ENCODE results near the gene BRCC3.

DNA sequence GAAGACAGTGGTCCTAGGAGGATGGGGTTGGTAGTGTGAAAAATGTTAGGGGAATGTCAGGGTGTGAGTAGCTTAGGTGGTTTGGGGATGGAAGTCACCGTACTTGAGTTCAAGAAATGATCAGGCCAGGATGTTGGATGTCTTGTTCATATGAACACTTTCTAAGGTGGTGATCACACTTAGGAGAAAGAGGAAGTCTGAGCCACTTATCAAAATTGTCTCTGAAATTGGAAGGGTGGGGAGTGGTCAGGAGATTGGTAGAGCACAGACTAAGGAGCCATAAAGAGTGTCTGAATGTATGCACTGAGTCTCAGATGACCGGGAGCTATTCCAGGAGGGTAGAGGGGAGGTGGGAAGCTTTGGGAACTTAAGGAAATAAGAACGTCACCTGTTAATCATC, 17.7 kb upstream of the BRCC3 start:
- TF ChIP-seq CTCF (IDR thresholded peaks at IDR 0.05; ENCODE audit: low read depth, low read length, missing input control) (no peak), REST (IDR thresholded peaks at IDR 0.05) (no peak), GABPA (IDR thresholded peaks at IDR 0.05 in 1 of 2, conservative IDR thresholded peaks at IDR 0.05 in 1 of 2) (no peak), RAD21 (IDR thresholded peaks at IDR 0.05) (no peak), MAX (IDR thresholded peaks at IDR 0.05) (no peak), RXRA (IDR thresholded peaks at IDR 0.05) (no peak), YY1 (IDR thresholded peaks at IDR 0.05) (no peak), HNF4A (conservative IDR thresholded peaks at IDR 0.05) (no peak), ATF3 (IDR thresholded peaks at IDR 0.05) (no peak)
- TF ChIP-seq, protein P1, sequence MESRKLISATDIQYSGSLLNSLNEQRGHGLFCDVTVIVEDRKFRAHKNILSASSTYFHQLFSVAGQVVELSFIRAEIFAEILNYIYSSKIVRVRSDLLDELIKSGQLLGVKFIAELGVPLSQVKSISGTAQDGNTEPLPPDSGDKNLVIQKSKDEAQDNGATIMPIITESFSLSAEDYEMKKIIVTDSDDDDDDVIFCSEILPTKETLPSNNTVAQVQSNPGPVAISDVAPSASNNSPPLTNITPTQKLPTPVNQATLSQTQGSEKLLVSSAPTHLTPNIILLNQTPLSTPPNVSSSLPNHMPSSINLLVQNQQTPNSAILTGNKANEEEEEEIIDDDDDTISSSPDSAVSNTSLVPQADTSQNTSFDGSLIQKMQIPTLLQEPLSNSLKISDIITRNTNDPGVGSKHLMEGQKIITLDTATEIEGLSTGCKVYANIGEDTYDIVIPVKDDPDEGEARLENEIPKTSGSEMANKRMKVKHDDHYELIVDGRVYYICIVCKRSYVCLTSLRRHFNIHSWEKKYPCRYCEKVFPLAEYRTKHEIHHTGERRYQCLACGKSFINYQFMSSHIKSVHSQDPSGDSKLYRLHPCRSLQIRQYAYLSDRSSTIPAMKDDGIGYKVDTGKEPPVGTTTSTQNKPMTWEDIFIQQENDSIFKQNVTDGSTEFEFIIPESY (IDR thresholded peaks at IDR 0.05) = no peak

All from liver (tissue), 3 donors.